ENCODE results near the gene SBSN.

SBSN gene, protein sequence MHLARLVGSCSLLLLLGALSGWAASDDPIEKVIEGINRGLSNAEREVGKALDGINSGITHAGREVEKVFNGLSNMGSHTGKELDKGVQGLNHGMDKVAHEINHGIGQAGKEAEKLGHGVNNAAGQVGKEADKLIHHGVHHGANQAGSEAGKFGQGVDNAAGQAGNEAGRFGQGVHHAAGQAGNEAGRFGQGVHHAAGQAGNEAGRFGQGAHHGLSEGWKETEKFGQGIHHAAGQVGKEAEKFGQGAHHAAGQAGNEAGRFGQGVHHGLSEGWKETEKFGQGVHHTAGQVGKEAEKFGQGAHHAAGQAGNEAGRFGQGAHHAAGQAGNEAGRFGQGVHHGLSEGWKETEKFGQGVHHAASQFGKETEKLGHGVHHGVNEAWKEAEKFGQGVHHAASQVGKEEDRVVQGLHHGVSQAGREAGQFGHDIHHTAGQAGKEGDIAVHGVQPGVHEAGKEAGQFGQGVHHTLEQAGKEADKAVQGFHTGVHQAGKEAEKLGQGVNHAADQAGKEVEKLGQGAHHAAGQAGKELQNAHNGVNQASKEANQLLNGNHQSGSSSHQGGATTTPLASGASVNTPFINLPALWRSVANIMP

GRCh38 chr19:35528218-35529038 lies at the start of gene SBSN:
TSS of gene SBSN (minus strand) at chr19:35528311. CDS start at chr19:35528281, 30 bp downstream.
- FAIRE-seq (peak; percentile 5), DNase-seq (ENCODE audit: low spot score) (peak; percentile 27)

DNA sequence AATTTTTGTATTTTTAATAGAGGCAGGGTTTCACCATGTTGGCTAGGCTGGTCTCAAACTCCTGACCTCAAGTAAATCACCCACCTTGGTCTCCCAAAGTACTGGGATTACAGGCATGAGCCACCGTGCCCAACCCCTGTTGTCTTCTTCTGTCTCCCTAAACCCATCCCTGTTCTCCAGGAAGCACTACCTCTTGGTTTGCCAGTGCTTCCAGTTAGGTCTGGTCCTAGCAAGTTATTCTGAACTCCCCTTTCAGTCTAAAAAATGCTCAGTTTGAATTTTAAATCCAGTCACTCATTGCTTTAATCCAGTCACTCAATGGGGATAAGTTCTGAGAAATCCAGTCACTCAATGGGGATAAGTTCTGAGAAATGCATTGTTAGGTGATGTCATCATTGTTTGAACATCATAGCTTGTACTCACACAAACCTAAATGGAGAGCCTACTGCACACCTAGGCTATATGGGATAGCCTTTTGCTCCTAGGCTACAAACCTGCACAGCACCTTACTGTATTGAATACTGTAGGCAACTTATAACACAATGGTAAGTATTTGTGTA lies 43.4 kb upstream of the SBSN start:
- DNase-seq (ENCODE audit: low spot score) (no peak), FAIRE-seq (no peak)

- no peak for FAIRE-seq
- no peak for DNase-seq (ENCODE audit: low spot score)
Measured at GRCh38 chr19:35569281-35569781, 41.2 kb upstream of the SBSN start.

DNA sequence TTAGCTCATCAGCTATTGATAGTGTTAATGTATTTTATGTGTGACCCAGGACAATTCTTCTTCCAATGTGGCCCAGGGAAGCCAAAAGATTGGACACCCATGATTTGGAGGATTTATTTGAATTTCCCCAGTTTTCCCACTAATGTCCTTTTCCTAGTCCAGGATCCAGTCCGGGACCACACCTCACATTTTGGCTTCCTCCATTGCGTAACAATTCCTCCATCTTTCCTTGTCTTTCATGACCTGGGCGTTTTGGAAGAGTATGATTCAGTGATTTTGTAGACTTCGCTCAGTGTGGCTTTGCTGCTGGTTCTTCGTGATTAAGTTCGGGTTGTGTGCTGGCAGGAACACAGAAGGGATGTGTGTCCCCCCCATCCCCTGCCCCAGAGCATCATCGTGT lies 38.6 kb upstream of the SBSN start:
- DNase-seq (ENCODE audit: low spot score) (no peak), FAIRE-seq (no peak)

GRCh38 chr19:35565016-35565856 lies 37.1 kb upstream of the SBSN start:
- DNase-seq (ENCODE audit: low spot score): no peak
- FAIRE-seq: no peak

GRCh38 chr19:35563207-35563829 lies 35.2 kb upstream of the SBSN start, which contains the start of gene ATP4A:
TSS of gene ATP4A (minus strand) at chr19:35563658. CDS start at chr19:35563629, 29 bp downstream.
- DNase-seq (ENCODE audit: low spot score) (no peak), FAIRE-seq (no peak)

GRCh38 chr19:35562776-35563175 lies 34.7 kb upstream of the SBSN start:
- FAIRE-seq: no peak
- DNase-seq (ENCODE audit: low spot score): no peak

- FAIRE-seq (no peak), DNase-seq (ENCODE audit: low spot score) (no peak)
Measured at GRCh38 chr19:35562336-35562735, 34.2 kb upstream of the SBSN start.

GRCh38 chr19:35561436-35561835 lies 33.3 kb upstream of the SBSN start:
- no peak for DNase-seq (ENCODE audit: low spot score)
- FAIRE-seq: no peak

DNA sequence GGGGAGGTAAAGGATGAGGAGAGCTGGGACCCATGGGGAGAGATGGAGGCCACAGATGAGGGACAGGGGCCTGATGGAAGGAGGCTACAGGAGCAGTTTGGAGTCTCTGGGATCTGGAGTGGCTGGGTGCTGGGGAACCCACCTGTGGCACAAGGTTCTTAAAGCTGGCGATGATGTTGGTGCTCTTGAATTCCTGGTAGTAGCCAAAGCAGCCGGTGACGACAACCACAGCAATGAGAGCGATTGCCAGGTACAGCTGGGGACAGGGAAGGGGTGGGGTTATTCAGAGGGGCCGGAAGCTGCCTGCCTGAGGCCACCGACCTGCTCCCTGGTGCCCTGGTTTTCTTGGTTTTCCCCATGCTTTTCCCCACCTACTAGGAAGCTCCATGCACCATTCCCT lies 32.6 kb upstream of the SBSN start:
- DNase-seq (ENCODE audit: low spot score) (no peak), FAIRE-seq (no peak)

DNA sequence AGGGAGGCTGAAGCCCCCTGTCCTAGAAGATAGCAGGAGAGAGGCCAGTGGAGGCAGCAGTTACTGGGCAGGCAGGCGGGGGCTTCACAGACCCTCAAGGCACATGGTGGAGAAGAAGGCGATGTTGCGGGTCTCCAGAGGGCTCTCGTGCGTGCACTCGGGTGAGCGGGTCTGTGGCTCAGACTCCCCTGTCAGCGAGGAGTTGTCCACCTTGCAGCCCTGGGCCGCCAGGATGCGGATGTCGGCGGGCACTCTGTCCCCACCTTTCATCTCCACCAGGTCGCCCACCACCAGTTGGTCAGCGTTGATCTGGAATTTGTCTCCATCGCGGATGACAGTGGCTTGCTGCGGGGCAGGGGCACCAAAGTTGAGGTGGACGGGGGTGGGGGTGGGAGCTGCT lies 32.2 kb upstream of the SBSN start:
- FAIRE-seq: no peak
- DNase-seq (ENCODE audit: low spot score): no peak

- DNase-seq (ENCODE audit: low spot score): no peak
- FAIRE-seq: no peak
Measured at GRCh38 chr19:35559781-35560180, 31.7 kb upstream of the SBSN start.

- DNase-seq (ENCODE audit: low spot score): no peak
- FAIRE-seq: no peak
Measured at GRCh38 chr19:35559281-35559659, 31.2 kb upstream of the SBSN start.

DNA sequence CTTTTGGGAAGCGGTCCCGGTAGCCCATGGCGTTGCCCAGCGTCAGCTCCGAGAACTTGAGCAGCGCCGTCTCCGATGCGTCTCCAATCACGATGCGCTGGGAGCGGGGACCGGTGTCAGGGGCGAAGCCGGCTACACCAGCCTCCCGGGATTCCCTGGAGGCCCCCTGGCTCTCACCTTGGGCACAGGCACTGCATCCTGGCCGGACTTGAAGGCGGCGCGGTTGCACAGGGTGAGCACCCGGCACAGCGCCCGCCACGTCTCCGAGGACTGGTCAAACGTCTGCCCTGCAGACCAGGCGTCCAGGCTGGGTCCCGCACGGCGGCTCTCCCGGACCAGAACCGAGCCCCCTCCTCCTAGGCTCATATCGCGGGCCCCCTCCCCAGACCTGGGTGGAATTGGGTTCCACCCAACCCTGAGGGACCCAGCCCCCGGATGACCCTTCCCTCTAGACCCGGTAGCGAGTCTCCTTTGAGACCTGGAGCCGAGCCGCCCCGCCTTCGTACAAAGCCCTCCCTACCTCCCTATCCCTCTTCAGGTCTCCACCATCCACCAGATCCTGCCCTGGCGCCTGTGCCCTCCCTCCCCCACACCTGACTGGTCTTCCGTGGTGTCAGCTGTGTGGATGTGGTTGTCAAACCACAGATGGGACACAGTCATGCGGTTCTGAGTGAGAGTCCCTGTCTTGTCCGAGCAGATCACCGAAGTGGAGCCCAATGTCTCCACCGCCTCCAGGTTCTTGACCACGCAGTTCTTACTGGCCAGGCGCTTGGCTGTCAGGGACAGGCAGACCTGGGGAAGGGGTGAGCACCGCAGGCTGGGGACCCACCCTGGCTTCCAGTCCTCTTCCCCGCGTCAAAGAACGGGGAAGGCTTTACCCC lies 30.5 kb upstream of the SBSN start:
- no peak for FAIRE-seq
- no peak for DNase-seq (ENCODE audit: low spot score)

GRCh38 chr19:35557539-35558399 lies 29.7 kb upstream of the SBSN start:
- FAIRE-seq (no peak), DNase-seq (ENCODE audit: low spot score) (no peak)

- no peak for FAIRE-seq
- no peak for DNase-seq (ENCODE audit: low spot score)
Measured at GRCh38 chr19:35556846-35557538, 28.9 kb upstream of the SBSN start.

- FAIRE-seq: no peak
- DNase-seq (ENCODE audit: low spot score): no peak
Measured at GRCh38 chr19:35556025-35556590, 28.0 kb upstream of the SBSN start.
